Vagina (tissue), 2 donors: ENCODE results near the gene UBL4B.

Experiments used
- POLR2A ChIP-seq, 2 donors: fragments of 450-650 bp; IDR thresholded peaks; one replicate each; pipeline ENCODE4 v1.6.1; 2017; ENCODE audit warnings: antibody characterized with exemption in 2 of 2, mild to moderate bottlenecking in 2 of 2, moderate library complexity in 2 of 2
- POLR2AphosphoS5 ChIP-seq, 2 donors: sonication (generic); formaldehyde crosslinking; IDR thresholded peaks; one replicate each; pipeline ENCODE4 v1.9.0; 2017; ENCODE audit warnings: antibody characterized with exemption in 2 of 2, mild to moderate bottlenecking in 2 of 2, low read depth in 1 of 2; ENCODE audit not compliant: insufficient read depth in 1 of 2
- TF ChIP-seq, protein P1 (sequence below), 3 experiments: fragments of 450-650 bp in 2 of 3; fragments of 200-600 bp in 1 of 3; sonication (generic) in 1 of 3; IDR thresholded peaks; one replicate each; pipeline ENCODE4 v1.5.1; 2017 to 2019; ENCODE audit warnings: antibody characterized with exemption in 3 of 3, mild to moderate bottlenecking in 2 of 3, moderate library complexity in 2 of 3

- TF ChIP-seq, protein P1, sequence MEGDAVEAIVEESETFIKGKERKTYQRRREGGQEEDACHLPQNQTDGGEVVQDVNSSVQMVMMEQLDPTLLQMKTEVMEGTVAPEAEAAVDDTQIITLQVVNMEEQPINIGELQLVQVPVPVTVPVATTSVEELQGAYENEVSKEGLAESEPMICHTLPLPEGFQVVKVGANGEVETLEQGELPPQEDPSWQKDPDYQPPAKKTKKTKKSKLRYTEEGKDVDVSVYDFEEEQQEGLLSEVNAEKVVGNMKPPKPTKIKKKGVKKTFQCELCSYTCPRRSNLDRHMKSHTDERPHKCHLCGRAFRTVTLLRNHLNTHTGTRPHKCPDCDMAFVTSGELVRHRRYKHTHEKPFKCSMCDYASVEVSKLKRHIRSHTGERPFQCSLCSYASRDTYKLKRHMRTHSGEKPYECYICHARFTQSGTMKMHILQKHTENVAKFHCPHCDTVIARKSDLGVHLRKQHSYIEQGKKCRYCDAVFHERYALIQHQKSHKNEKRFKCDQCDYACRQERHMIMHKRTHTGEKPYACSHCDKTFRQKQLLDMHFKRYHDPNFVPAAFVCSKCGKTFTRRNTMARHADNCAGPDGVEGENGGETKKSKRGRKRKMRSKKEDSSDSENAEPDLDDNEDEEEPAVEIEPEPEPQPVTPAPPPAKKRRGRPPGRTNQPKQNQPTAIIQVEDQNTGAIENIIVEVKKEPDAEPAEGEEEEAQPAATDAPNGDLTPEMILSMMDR (IDR thresholded peaks at IDR 0.05) = no peak
- TF ChIP-seq POLR2A (IDR thresholded peaks at IDR 0.05) (no peak), POLR2AphosphoS5 (IDR thresholded peaks at IDR 0.05; ENCODE audit: insufficient read depth in 1 of 2, low read depth in 1 of 2) (no peak)
Measured at GRCh38 chr1:110069404-110070281, 42.6 kb upstream of the UBL4B start.
